ENCODE results near the gene IL15RA. TPM values are rescaled to one million over a fixed set of nuclear protein-coding genes. Genes with fewer than 3 reads are reported as not detected.

Gene IL15RA
- total RNA-seq, 1 experiment from 2014 or later, result 11.0 TPM

DNA sequence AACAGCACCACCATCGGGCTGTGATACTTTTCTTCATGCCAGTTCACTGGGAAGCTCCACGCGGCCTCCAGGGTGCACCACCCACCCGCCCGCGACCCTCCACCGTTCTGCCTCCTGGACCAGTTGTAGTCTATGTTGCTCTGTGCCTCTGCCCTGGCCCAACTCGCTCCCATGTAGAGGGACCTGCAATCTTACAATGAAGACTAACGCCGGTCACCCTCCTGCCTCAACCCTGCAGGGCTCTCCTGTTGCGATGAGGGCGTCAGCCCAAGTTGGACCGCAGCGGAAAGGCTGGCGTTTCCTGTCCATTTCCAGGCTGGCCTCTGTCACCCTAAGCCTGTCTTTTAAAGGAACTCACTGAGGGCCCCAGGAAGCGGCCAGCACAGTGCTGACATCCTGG lies 34.9 kb downstream of the IL15RA start:
- POLR2A ChIA-PET, result no interaction called here
- Histone ChIP-seq H3K36me3 (ENCODE audit: control insufficient read depth, insufficient read depth, low read length) (no peaks in the 10 kb centered on the region; the same call in 1 of the 2 replicates), H3K4me3 (ENCODE audit: low read depth in 2 of 2, low read length in 2 of 2) (no peak overlapping the region), H3K9me3 (ENCODE audit: control insufficient read depth, insufficient read depth, low read depth, low read length) (no peaks in the 10 kb centered on the region), H3K27ac (ENCODE audit: low read length) (no peak overlapping the region), H3K4me1 (ENCODE audit: control insufficient read depth, insufficient read depth, low read length) (no peaks in the 10 kb centered on the region), H3K27me3 (ENCODE audit: control insufficient read depth, insufficient read depth, low read length) (no peaks in the 10 kb centered on the region)
- no TSS peak for BruUV-seq (replicated peaks)
- intact Hi-C loops (cut with micrococcal nuclease; ENCODE audit: unreplicated experiment), result loop anchor here (10.0 kb wide), 1 partner anchor 112 kb away; no protein-coding TSS in a partner anchor
- in situ Hi-C loops (cut with HindIII; ENCODE audit: low pct_unique_long_range_greater_than_20kb, low sequenced_read_pairs), result no loop called here
- CTCF ChIA-PET, result no interaction called here
- TF ChIP-seq TCF7L2 (IDR thresholded peaks at IDR 0.05; ENCODE audit: low read depth, low read length), result no peak
- no peak for TF ChIP-seq SIN3A (IDR thresholded peaks at IDR 0.05; ENCODE audit: borderline replicate concordance, insufficient read depth, low read depth, low read length)
- no peak for TF ChIP-seq POLR2AphosphoS5 (IDR thresholded peaks at IDR 0.05; ENCODE audit: low read depth, low read length)
- TF ChIP-seq, protein P1, sequence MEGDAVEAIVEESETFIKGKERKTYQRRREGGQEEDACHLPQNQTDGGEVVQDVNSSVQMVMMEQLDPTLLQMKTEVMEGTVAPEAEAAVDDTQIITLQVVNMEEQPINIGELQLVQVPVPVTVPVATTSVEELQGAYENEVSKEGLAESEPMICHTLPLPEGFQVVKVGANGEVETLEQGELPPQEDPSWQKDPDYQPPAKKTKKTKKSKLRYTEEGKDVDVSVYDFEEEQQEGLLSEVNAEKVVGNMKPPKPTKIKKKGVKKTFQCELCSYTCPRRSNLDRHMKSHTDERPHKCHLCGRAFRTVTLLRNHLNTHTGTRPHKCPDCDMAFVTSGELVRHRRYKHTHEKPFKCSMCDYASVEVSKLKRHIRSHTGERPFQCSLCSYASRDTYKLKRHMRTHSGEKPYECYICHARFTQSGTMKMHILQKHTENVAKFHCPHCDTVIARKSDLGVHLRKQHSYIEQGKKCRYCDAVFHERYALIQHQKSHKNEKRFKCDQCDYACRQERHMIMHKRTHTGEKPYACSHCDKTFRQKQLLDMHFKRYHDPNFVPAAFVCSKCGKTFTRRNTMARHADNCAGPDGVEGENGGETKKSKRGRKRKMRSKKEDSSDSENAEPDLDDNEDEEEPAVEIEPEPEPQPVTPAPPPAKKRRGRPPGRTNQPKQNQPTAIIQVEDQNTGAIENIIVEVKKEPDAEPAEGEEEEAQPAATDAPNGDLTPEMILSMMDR (IDR thresholded peaks at IDR 0.05), result no peak
- TF ChIP-seq, protein P2, sequence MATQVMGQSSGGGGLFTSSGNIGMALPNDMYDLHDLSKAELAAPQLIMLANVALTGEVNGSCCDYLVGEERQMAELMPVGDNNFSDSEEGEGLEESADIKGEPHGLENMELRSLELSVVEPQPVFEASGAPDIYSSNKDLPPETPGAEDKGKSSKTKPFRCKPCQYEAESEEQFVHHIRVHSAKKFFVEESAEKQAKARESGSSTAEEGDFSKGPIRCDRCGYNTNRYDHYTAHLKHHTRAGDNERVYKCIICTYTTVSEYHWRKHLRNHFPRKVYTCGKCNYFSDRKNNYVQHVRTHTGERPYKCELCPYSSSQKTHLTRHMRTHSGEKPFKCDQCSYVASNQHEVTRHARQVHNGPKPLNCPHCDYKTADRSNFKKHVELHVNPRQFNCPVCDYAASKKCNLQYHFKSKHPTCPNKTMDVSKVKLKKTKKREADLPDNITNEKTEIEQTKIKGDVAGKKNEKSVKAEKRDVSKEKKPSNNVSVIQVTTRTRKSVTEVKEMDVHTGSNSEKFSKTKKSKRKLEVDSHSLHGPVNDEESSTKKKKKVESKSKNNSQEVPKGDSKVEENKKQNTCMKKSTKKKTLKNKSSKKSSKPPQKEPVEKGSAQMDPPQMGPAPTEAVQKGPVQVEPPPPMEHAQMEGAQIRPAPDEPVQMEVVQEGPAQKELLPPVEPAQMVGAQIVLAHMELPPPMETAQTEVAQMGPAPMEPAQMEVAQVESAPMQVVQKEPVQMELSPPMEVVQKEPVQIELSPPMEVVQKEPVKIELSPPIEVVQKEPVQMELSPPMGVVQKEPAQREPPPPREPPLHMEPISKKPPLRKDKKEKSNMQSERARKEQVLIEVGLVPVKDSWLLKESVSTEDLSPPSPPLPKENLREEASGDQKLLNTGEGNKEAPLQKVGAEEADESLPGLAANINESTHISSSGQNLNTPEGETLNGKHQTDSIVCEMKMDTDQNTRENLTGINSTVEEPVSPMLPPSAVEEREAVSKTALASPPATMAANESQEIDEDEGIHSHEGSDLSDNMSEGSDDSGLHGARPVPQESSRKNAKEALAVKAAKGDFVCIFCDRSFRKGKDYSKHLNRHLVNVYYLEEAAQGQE (IDR thresholded peaks at IDR 0.05; ENCODE audit: insufficient read depth in 1 of 2, low read depth in 2 of 2, low read length in 1 of 2), result no peak
- ATAC-seq (no peak), DNase-seq (ENCODE audit: low read depth, low spot score) (no peak)

DNA sequence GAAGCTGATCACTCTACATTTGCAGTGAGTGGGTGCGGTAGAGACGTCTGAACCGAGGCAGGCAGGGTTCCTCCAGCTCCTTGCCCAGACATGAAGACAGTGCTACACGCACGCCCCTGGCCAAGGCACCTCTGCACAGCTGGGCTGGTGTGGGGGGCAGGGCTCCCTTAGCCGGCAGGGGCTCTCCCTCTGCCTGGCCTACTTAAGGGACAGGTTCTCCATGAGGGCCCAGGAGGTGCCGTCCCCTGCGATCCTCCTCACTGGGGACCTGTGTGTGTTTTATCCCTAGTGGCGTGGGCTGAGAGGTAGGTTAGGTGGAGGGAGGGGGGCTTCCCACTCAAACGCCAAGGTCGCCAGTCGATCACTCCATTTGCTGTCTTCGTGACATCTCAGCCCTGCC lies 35.3 kb downstream of the IL15RA start:
- ATAC-seq (no peak; the same call in 1 of the 2 replicates), DNase-seq (ENCODE audit: low read depth, low spot score) (no peak)
- no TSS peak for BruUV-seq (replicated peaks)
- Histone ChIP-seq H3K36me3 (ENCODE audit: control insufficient read depth, insufficient read depth, low read length) (no peaks in the 10 kb centered on the region; the same call in 1 of the 2 replicates), H3K27ac (ENCODE audit: low read length) (no peak overlapping the region), H3K9me3 (ENCODE audit: control insufficient read depth, insufficient read depth, low read depth, low read length) (no peaks in the 10 kb centered on the region), H3K4me1 (ENCODE audit: control insufficient read depth, insufficient read depth, low read length) (no peaks in the 10 kb centered on the region), H3K27me3 (ENCODE audit: control insufficient read depth, insufficient read depth, low read length) (no peaks in the 10 kb centered on the region), H3K4me3 (ENCODE audit: low read depth in 2 of 2, low read length in 2 of 2) (no peak overlapping the region)
- ChIA-PET CTCF (no interaction called here), POLR2A (no interaction called here)
- in situ Hi-C loops (cut with HindIII; ENCODE audit: low pct_unique_long_range_greater_than_20kb, low sequenced_read_pairs), result no loop called here
- intact Hi-C loops (cut with micrococcal nuclease; ENCODE audit: unreplicated experiment), result loop anchor here (10.0 kb wide), 1 partner anchor 113 kb away; no protein-coding TSS in a partner anchor
- no peak for TF ChIP-seq SIN3A (IDR thresholded peaks at IDR 0.05; ENCODE audit: borderline replicate concordance, insufficient read depth, low read depth, low read length)
- TF ChIP-seq, protein P1 (IDR thresholded peaks at IDR 0.05), result no peak
- no peak for TF ChIP-seq POLR2AphosphoS5 (IDR thresholded peaks at IDR 0.05; ENCODE audit: low read depth, low read length)
- TF ChIP-seq TCF7L2 (IDR thresholded peaks at IDR 0.05; ENCODE audit: low read depth, low read length), result no peak
- TF ChIP-seq, protein P2 (IDR thresholded peaks at IDR 0.05; ENCODE audit: insufficient read depth in 1 of 2, low read depth in 2 of 2, low read length in 1 of 2), result no peak
